HG03097 (cell line): Measurements from ENCODE around the gene ITGA7.

Source experiments
- ATAC-seq: cut with Tn5 transposase; IDR thresholded peaks from one replicate; pipeline ENCODE4 v1.9.1; 2021; ENCODE audit not compliant: unreplicated experiment, low FRiP score

Gene ITGA7, protein sequence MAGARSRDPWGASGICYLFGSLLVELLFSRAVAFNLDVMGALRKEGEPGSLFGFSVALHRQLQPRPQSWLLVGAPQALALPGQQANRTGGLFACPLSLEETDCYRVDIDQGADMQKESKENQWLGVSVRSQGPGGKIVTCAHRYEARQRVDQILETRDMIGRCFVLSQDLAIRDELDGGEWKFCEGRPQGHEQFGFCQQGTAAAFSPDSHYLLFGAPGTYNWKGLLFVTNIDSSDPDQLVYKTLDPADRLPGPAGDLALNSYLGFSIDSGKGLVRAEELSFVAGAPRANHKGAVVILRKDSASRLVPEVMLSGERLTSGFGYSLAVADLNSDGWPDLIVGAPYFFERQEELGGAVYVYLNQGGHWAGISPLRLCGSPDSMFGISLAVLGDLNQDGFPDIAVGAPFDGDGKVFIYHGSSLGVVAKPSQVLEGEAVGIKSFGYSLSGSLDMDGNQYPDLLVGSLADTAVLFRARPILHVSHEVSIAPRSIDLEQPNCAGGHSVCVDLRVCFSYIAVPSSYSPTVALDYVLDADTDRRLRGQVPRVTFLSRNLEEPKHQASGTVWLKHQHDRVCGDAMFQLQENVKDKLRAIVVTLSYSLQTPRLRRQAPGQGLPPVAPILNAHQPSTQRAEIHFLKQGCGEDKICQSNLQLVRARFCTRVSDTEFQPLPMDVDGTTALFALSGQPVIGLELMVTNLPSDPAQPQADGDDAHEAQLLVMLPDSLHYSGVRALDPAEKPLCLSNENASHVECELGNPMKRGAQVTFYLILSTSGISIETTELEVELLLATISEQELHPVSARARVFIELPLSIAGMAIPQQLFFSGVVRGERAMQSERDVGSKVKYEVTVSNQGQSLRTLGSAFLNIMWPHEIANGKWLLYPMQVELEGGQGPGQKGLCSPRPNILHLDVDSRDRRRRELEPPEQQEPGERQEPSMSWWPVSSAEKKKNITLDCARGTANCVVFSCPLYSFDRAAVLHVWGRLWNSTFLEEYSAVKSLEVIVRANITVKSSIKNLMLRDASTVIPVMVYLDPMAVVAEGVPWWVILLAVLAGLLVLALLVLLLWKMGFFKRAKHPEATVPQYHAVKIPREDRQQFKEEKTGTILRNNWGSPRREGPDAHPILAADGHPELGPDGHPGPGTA

GRCh38 chr12:55707841-55708694 lies at the start of gene ITGA7:
TSS of gene ITGA7 (minus strand) at chr12:55707904. CDS start at chr12:55707682, 222 bp downstream.
- ATAC-seq, result no peak

DNA sequence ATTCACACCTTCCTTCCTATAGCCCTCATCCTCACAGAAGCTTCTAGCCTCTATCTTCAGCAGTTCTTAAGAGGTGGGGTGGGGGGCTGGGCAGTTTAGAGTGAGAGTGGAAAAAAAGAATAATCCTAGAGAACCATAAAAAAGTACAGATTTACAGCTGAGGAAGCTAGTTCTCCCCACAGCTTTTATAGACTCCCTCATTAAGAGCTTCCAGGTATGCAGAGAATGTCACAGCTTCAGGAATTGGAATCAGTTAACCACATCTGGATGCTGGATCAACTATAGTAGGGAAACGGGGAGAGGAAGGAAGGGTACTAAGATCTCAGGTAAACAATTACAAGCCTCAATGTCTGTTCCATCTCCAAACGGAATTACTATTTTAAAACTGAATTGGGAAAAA lies 47.5 kb upstream of the ITGA7 start:
- no peak for ATAC-seq

GRCh38 chr12:55748230-55748993 lies 40.7 kb upstream of the ITGA7 start:
- ATAC-seq, result no peak

DNA sequence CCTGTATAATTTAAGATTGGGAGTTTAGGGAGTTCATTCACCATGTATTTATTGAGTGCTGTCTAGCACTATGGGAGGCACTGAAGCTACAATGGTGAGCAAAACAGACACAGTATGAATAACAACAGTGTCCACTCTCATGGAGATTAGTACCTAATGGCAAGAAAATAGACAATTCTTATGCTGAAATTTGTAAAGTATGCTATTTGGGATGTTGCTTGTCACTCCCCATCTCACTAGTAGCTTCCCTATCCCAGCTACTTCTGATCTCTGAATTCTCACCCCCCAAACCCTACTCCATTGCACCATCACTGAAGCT lies 39.2 kb upstream of the ITGA7 start:
- ATAC-seq, result no peak

DNA sequence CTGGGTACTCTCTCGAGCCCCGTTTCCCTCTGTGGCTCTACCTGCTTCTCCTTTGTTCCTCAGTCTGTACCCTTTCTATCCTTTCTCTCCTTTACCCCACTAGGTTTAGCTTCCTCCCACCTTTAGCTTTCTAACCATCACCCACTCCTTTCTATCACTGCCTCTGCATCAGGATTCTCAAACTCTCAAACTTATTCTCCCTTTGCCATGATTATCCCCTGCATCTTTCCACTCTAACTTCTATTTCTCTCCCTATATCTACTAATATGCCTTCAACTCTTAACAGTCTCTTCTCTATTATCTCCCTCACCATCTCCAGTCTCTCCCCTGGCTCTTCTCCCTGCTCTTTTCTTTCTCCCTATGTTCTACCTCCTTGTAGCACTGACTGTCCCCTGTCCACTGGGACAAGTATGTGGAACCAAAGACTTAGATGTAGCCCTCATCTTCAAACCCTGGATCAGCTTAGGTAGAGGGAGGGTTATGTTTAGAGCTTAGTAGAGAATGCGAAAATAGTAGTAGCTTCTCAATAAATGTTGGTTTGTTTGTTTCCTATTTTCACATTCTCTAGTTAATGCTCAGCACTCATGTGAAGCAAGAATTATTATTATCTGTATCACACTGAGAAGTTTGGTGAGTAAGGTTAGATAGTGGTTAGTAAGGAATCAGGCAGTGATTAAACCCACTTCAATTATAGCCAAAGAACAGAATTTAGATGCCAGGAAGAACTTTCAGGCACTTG lies 38.6 kb upstream of the ITGA7 start:
- ATAC-seq, result no peak

DNA sequence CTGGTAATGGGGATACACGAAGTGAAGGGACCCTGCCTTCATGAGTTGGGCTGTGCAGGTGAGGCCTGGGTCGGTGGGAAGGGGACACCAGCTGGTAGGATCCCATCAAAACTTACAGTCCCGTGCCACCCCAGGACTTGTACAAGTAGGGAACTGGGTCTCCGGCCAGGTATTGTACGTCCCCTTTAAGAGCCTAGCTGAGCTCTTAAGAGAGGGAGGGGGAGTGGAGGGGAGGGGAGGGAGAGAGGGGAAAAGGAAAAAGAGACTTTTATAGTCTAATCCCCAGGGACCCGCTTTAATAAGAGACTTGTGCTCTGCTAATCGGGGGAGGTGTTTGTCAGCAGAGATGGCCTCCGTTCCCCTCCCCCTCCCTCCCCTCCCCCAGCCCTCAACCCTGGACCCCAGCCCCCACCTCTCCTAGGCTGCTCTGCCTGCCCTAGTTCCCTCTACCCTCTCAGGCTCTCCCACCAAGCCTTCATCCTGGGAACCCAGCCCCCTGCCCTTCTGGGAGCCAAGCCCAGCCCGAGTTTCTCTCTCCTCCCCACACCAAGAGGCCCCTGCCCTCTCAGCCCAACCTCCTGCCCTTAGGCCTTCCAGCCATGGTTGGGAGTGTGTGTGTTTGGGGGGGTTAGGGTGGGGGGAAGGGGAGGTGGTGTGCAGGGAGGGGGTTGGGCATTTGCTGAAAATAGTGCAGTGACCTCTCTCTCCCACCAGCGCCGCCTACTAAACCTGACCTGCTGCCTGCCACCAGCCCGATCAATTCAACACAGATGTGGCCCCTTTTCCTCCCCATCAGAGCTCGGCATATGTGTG lies 37.9 kb upstream of the ITGA7 start:
- ATAC-seq, result no peak

DNA sequence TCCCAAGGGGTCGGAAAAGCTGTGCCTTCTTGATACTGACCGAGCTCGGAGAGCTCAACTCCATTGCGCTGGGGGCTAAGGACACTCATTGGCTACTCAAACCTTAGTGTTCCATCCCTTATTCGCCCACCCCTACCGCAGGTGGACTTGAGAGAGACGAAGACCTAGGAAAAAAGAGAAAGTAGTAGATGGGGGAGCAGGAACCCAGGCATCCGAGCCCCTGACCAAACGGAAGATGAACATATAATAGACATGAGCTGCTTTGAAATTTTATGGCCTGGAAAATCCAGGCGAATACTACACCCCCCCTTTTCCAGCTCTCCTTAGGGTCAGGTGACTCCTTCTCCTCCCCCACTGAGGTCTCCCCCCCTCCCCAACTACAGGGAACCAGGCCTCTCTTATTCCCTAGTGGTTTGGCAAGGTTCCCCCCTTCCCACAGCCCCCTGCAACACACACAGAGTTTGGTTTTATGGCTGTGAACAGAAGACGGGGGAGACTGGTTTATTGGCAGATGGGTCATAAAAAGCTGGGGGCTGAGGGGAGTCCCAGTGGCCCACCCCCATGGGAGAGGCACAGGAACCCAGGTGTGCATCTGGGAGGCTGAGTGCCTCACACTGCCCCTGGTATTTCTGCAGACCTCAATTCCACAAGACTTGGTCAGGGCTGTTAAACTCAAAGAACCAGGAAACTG lies 36.8 kb upstream of the ITGA7 start:
- ATAC-seq, result no peak

DNA sequence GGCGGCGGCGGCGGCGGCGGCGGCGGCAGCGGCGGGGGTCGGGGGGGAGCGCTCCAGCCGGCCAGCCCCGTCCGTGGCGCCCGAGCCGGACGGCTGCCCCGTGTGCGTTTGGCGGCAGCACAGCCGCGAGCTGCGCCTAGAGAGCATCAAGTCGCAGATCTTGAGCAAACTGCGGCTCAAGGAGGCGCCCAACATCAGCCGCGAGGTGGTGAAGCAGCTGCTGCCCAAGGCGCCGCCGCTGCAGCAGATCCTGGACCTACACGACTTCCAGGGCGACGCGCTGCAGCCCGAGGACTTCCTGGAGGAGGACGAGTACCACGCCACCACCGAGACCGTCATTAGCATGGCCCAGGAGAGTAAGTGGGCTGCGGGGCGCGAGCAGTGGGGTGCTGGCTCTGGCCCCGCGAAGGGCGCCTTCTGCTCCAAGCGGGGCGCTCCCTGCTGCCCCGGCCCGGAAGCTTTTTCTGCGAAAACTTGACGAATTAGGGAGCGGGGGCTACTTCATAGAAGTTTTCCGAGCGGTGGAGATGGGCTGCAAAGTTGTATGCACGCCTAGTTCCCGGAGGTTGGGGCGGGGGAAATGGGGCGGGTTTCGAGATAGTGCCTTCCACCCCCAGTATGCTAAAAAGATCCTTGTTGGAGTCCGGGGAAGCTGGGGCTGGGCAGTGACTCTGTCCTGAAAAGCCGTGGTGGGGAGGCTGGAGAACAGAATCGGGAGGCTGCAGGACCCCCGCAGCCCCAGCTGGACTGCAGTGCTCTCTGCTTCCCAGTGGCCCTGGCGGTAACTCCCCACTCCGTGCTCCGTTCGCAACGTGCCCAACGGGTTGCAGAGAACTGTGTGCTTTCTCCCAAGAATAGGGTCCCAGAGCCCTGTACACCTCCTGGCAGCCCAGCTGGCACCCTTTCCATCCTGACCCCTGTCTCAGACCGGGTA lies 36.0 kb upstream of the ITGA7 start:
- no peak for ATAC-seq

GRCh38 chr12:55742719-55743405 lies 35.2 kb upstream of the ITGA7 start, which contains the start of gene GDF11:
TSS of gene GDF11 (plus strand) at chr12:55743122. CDS start at chr12:55743317, 195 bp downstream.
- no peak for ATAC-seq

DNA sequence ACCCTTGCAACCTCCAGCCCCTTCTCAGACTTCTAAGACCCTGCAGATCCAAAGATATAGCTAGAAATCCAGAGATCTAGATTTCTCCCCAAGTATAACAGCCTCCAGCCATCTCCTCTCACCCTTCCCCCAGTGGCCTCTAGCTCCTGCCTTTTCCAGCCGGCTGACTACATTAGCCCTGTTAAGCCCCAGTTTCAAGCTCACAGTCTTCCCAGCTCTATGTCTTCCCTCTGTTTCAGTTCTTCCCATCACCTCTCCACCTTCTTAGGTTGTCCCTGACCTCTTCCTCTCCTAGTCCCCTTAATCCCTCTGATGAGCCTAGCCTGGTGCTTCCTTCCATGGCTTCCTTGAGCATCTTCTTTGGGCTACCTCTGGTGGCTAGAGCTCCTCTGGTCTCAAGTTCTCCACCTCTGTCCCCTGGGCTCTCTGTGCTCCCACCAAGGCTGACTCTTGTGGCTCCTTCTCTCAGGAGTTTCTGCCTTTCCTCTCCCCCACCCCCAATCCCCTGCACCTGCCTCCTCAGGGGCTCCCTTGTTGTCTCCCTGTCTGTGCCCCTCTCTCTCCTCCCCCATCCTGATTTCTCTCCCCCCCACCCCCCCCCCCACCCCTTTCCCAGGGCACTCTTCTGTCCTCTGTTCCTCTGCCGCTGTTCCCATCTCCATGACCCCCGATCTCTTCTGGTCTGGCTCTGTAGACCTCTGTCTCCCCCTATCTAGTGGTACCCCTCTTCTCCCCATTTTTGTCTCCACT lies 34.4 kb upstream of the ITGA7 start:
- no peak for ATAC-seq

- ATAC-seq, result no peak
Observed at GRCh38 chr12:55739025-55739378, 31.3 kb upstream of the ITGA7 start.

DNA sequence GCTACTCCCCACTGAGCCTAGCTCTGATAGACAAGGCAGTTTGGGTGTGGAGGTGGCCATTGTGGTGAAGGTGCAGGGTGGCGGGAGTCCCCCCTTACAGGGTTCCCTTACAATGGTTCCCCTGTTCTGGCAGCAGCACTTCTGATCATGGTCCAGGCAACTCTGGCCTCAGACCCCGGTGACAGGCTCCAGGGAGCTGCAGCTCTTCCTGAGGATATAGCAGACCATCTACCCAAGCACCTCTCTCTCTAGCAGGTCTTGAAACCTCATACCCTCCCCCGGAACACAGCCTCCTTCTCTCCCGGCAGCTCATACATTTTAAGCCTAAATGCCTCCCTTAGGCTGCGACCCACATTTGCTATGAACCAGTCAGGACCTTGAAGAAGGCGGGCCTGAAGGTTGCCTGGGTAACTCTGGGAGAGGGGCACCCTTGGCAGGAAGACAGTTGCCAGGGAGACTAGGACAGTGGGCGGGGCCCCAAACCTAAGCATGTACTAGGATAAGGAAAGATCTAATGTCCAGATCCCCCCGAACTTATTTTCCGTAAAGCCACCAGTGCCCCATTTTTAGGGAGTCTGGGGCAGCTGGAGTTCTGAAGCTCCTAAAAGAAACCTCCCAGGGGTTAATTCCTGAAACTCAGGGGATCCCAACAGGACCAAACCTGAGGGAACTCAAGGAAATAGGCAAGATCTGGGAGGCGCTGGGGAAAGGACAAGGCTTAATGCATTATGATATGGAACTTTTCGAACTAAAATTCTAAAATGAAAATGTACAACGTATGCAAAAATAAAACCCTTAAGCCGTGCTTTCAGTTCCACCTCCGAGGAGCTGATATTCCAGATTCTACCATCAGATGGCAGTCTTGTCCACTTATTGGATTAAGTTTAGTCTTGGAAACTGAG lies 30.7 kb upstream of the ITGA7 start:
- peak; percentile 71 for ATAC-seq

DNA sequence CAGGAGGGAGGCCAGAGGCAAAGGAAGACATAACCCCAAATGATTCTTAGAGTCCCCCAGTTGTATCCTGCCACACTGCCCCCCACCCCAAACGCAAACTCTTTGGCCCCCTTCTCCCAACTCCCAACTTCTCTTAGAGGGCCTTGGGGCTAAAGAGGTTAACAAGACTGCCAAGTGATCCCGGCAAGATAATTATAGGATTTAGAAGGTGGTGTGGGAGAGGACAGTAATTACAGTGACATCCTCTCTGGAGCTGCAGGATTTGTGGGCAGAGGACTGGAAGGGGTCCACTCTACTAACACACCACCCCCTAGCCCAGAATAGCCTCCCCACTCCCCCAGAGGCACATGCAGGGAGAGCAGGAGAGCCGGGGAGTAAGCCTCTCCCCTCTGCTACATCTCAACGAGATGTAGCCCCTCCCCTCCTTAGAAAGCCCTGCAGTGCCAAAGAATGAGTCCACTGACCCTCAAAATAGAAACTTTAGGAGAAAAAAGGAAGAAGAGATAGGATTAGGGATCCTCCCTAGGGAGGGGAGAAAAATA lies 29.9 kb upstream of the ITGA7 start:
- no peak for ATAC-seq
